Gastroesophageal sphincter (tissue), 4 donors: ENCODE results near the gene UBR4. TPM values are rescaled to one million over a fixed set of nuclear protein-coding genes. Genes with fewer than 3 reads are reported as not detected.
A peak's percentile ranks its signal among the peaks of the same experiment; 100 is the strongest.

Experiments
- ATAC-seq: fragments of 150-250 bp; one replicate; pipeline ENCODE4 v1.9.1; 2016; ENCODE audit warnings: mild to moderate bottlenecking, moderate library complexity
- H3K27ac ChIP-seq, 4 donors: fragments of 200-600 bp; sonication (generic) in 3 of 4; 1 replicate in 3 of 4; 2 replicates in 1 of 4; pipeline ENCODE4 v1.5.1; 2016 to 2019
- H3K27me3 ChIP-seq: fragments of 200-600 bp; sonication (generic); one replicate; pipeline ENCODE4 v1.5.1; 2019
- H3K36me3 ChIP-seq, 2 donors: fragments of 200-600 bp; sonication (generic); one replicate each; pipeline ENCODE4 v1.5.1; 2019; ENCODE audit warnings: control low read depth in 1 of 2
- H3K4me1 ChIP-seq, 3 donors: fragments of 200-600 bp; sonication (generic); 1 replicate in 2 of 3; 2 replicates in 1 of 3; pipeline ENCODE4 v1.5.1; 2016 to 2019; ENCODE audit warnings: control low read depth in 2 of 3
- H3K4me3 ChIP-seq, 2 donors: fragments of 200-600 bp; sonication (generic); one replicate each; pipeline ENCODE4 v1.5.1; 2019; ENCODE audit warnings: mild to moderate bottlenecking in 1 of 2, moderate library complexity in 1 of 2
- H3K9me3 ChIP-seq, 3 donors: fragments of 200-600 bp; sonication (generic); one replicate each; pipeline ENCODE4 v1.5.1; 2017 to 2019; ENCODE audit warnings: control low read depth in 2 of 3
- EP300 ChIP-seq: sonication (generic); formaldehyde crosslinking; IDR thresholded peaks from one replicate; pipeline ENCODE4 v1.6.1; 2017; ENCODE audit warnings: antibody characterized with exemption, mild to moderate bottlenecking
- POLR2A ChIP-seq, 2 donors: fragments of 450-650 bp; IDR thresholded peaks; one replicate each; pipeline ENCODE4 v1.6.1; 2017; ENCODE audit warnings: antibody characterized with exemption in 2 of 2, mild to moderate bottlenecking in 2 of 2, moderate library complexity in 1 of 2
- POLR2AphosphoS5 ChIP-seq: sonication (generic); formaldehyde crosslinking; IDR thresholded peaks from one replicate; pipeline ENCODE4 v1.6.1; 2017; ENCODE audit warnings: antibody characterized with exemption
- WGBS, 2 donors: methylation state at CpG; one replicate each; pipeline ENCODE4 v1.1.5; 2018; ENCODE audit warnings: low coverage in 1 of 2; 5-methylcytosine and 5-hydroxymethylcytosine counted together
- total RNA-seq, 4 donors: library from RNA; depleted of rRNA; stranded (reverse); fragments of >200 nt; gene quantifications; one replicate each; pipeline ENCODE4 v1.1.0, GENCODE V29; 2016
- TF ChIP-seq, protein P1 (sequence below), 4 experiments: fragments of 200-600 bp in 2 of 4; fragments of 450-650 bp in 2 of 4; sonication (generic) in 1 of 4; IDR thresholded peaks; one replicate each; pipeline ENCODE4 v1.5.1; 2017 to 2019; ENCODE audit warnings: antibody characterized with exemption in 4 of 4, mild to moderate bottlenecking in 2 of 4, moderate library complexity in 2 of 4

UBR4 gene
- total RNA-seq, 4 donors from 2014 or later: 79.3 to 200 (median 191) TPM

- no peak for ATAC-seq
- TF ChIP-seq, protein P1, sequence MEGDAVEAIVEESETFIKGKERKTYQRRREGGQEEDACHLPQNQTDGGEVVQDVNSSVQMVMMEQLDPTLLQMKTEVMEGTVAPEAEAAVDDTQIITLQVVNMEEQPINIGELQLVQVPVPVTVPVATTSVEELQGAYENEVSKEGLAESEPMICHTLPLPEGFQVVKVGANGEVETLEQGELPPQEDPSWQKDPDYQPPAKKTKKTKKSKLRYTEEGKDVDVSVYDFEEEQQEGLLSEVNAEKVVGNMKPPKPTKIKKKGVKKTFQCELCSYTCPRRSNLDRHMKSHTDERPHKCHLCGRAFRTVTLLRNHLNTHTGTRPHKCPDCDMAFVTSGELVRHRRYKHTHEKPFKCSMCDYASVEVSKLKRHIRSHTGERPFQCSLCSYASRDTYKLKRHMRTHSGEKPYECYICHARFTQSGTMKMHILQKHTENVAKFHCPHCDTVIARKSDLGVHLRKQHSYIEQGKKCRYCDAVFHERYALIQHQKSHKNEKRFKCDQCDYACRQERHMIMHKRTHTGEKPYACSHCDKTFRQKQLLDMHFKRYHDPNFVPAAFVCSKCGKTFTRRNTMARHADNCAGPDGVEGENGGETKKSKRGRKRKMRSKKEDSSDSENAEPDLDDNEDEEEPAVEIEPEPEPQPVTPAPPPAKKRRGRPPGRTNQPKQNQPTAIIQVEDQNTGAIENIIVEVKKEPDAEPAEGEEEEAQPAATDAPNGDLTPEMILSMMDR (IDR thresholded peaks at IDR 0.05): no peak
- TF ChIP-seq POLR2A (IDR thresholded peaks at IDR 0.05): no peak
- no peak for TF ChIP-seq EP300
- TF ChIP-seq POLR2AphosphoS5: no peak
- Histone ChIP-seq H3K4me3 (no peak overlapping the region), H3K27me3 (no peaks in the 10 kb centered on the region), H3K36me3 (peaks cover 0 to 20% of the 10 kb centered on the region in 2 donors), H3K4me1 (peaks cover 14 to 98% (median 50%) of the 10 kb centered on the region in 3 donors), H3K9me3 (no peaks in the 10 kb centered on the region), H3K27ac (peak overlapping the region in 3 of 4 donors; percentile 31 to 99 (median 95))
- WGBS, 2 donors: 60 to 78% methylated on average over 6 of the region's 6 CpGs
Measured at GRCh38 chr1:19204446-19205266, 5.4 kb downstream of the UBR4 start.

- WGBS, 2 donors: 37 to 48% methylated on average over 2 of the region's 2 CpGs
- TF ChIP-seq POLR2AphosphoS5 (peak; percentile 76), EP300 (no peak), POLR2A (IDR thresholded peaks at IDR 0.05) (no peak)
- TF ChIP-seq, protein P1 (IDR thresholded peaks at IDR 0.05): no peak
- Histone ChIP-seq H3K4me3 (no peak overlapping the region), H3K27ac (peak overlapping the region in 3 of 4 donors; percentile 35 to 99 (median 95)), H3K27me3 (no peaks in the 10 kb centered on the region), H3K36me3 (peaks cover 2 to 32% of the 10 kb centered on the region in 2 donors), H3K9me3 (no peaks in the 10 kb centered on the region), H3K4me1 (peaks cover 14 to 100% (median 50%) of the 10 kb centered on the region in 3 donors)
- ATAC-seq: peak; percentile 73
Measured at GRCh38 chr1:19203440-19203839, 6.6 kb downstream of the UBR4 start.

- Histone ChIP-seq H3K4me3 (no peak overlapping the region), H3K4me1 (peaks cover 10 to 90% (median 44%) of the 10 kb centered on the region in 3 donors), H3K36me3 (peaks cover 11 to 42% of the 10 kb centered on the region in 2 donors), H3K9me3 (no peaks in the 10 kb centered on the region), H3K27me3 (no peaks in the 10 kb centered on the region), H3K27ac (peak overlapping the region in 3 of 4 donors; percentile 17 to 99 (median 95))
- WGBS, 2 donors: 84 to 92% methylated on average over 3 of the region's 3 CpGs
- ATAC-seq: no peak
- TF ChIP-seq POLR2A (IDR thresholded peaks at IDR 0.05) (no peak), EP300 (no peak), POLR2AphosphoS5 (no peak)
- TF ChIP-seq, protein P1 (IDR thresholded peaks at IDR 0.05): no peak
Measured at GRCh38 chr1:19202396-19202795, 7.7 kb downstream of the UBR4 start.

DNA sequence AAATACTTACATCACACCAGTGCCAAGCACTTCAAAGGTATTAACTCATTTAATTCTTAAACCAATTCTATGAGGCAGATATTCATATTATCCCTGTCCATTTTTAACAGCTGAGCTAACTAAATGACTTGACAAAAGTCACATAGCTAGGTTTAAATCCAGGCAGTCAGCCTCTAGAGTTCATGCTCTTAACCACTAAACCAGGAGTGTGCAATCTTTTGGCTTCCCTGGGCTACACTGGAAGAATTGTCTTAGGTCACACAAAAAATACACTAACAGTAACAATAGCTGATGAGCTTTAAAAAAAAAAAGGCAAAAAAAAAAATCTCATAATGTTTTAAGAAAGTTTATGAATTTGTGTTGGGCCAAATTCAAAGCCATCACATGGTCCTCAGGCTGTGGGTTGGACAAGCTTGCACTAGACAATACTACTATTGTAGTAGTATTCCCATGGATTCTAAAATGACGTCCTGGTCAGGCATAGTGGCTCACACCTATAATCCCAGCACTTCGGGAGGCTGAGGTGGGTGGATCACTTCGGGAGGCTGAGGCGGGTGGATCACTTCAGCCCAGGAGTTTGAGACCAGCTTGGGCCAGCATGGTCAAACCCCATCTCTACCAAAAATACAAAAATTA, 10.0 kb downstream of the UBR4 start:
- no peak overlapping the region for H3K4me3 ChIP-seq
- peaks cover 4 to 67% (median 29%) of the 10 kb centered on the region in 3 donors for H3K4me1 ChIP-seq
- no peaks in the 10 kb centered on the region for H3K27me3 ChIP-seq
- H3K36me3 ChIP-seq: peaks cover 18 to 65% of the 10 kb centered on the region in 2 donors
- no peak for ATAC-seq
- no peak for TF ChIP-seq POLR2A (IDR thresholded peaks at IDR 0.05)
- TF ChIP-seq POLR2AphosphoS5: no peak
- TF ChIP-seq, protein P1 (IDR thresholded peaks at IDR 0.05): no peak
- TF ChIP-seq EP300: no peak
- WGBS, 2 donors: 67 to 80% methylated on average over 4 of the region's 4 CpGs
- no peaks in the 10 kb centered on the region for H3K9me3 ChIP-seq
- no peak overlapping the region for H3K27ac ChIP-seq
